ENCODE data around the gene CDK13. TPM values are rescaled to one million over a fixed set of nuclear protein-coding genes. Genes with fewer than 3 reads are reported as not detected.

The CDK13 gene
- total RNA-seq, 1 experiment from 2014 or later = 39.2 TPM

- no peaks in the 10 kb centered on the region for H3K27me3 Mint-ChIP-seq (ENCODE audit: low read depth)
- H3K9me3 Mint-ChIP-seq = no peaks in the 10 kb centered on the region
- no peak overlapping the region for H3K4me3 Mint-ChIP-seq
- H3K36me3 Mint-ChIP-seq = peaks cover 11% of the 10 kb centered on the region
- POLR2A ChIA-PET = no interaction called here
- TF ChIP-seq SMAD3 (CRISPR knock-in tag; IDR thresholded peaks at IDR 0.05; ENCODE audit: borderline replicate concordance) (no peak), ATF2 (CRISPR knock-in tag; IDR thresholded peaks at IDR 0.05; ENCODE audit: borderline replicate concordance, low read depth) (no peak), ATF6 (CRISPR knock-in tag; IDR thresholded peaks at IDR 0.05) (no peak), FOXP4 (CRISPR knock-in tag; IDR thresholded peaks at IDR 0.05) (no peak), SMAD4 (CRISPR knock-in tag; IDR thresholded peaks at IDR 0.05) (no peak), MXD4 (CRISPR knock-in tag; IDR thresholded peaks at IDR 0.05; ENCODE audit: borderline replicate concordance) (no peak), MLX (CRISPR knock-in tag; IDR thresholded peaks at IDR 0.05) (no peak), E2F1 (CRISPR knock-in tag; IDR thresholded peaks at IDR 0.05) (no peak), MAX (CRISPR knock-in tag; IDR thresholded peaks at IDR 0.05) (no peak)
- CTCF ChIA-PET = interaction anchor here (0.6 to 3.4 kb wide), 2 partner anchors 10 to 162 kb away, joined by 4 to 11 read pairs; no protein-coding TSS in a partner anchor
- H3K27ac Mint-ChIP-seq = no peak overlapping the region
- H3K4me1 Mint-ChIP-seq = no peaks in the 10 kb centered on the region
- ATAC-seq (no peak), DNase-seq (ENCODE audit: low spot score) (no peak)
These were observed 108.6 kb downstream of the CDK13 start for GRCh38 chr7:40058636-40059035.

GRCh38 chr7:40059057-40059456, 109.0 kb downstream of the CDK13 start:
- ATAC-seq = no peak; the same call in 1 of the 2 replicates
- POLR2A ChIA-PET = no interaction called here
- Mint-ChIP-seq H3K36me3 (peaks cover 11% of the 10 kb centered on the region), H3K27me3 (ENCODE audit: low read depth) (no peaks in the 10 kb centered on the region), H3K4me1 (no peaks in the 10 kb centered on the region), H3K27ac (no peak overlapping the region), H3K9me3 (no peaks in the 10 kb centered on the region), H3K4me3 (no peak overlapping the region)
- CTCF ChIA-PET = interaction anchor here (0.6 to 3.4 kb wide), 2 partner anchors 9 to 163 kb away, joined by 4 to 11 read pairs; no protein-coding TSS in a partner anchor
- DNase-seq (ENCODE audit: low spot score) = no peak
- TF ChIP-seq SOX15 (CRISPR knock-in tag; IDR thresholded peaks at IDR 0.05) (no peak), ATF6 (CRISPR knock-in tag; IDR thresholded peaks at IDR 0.05) (no peak), SP1 (CRISPR knock-in tag; conservative IDR thresholded peaks at IDR 0.05) (no peak), ERG (CRISPR knock-in tag; IDR thresholded peaks at IDR 0.05) (no peak), MAX (CRISPR knock-in tag; IDR thresholded peaks at IDR 0.05) (no peak), NFATC4 (CRISPR knock-in tag; IDR thresholded peaks at IDR 0.05) (no peak), TEAD1 (CRISPR knock-in tag; IDR thresholded peaks at IDR 0.05) (no peak), USF1 (CRISPR knock-in tag; IDR thresholded peaks at IDR 0.05) (no peak), RELA (CRISPR knock-in tag; IDR thresholded peaks at IDR 0.05; ENCODE audit: borderline replicate concordance) (no peak), ELF4 (CRISPR knock-in tag; IDR thresholded peaks at IDR 0.05; ENCODE audit: low read depth) (no peak), ZNF512 (CRISPR knock-in tag; IDR thresholded peaks at IDR 0.05; ENCODE audit: borderline replicate concordance) (no peak), ZBTB43 (CRISPR knock-in tag; IDR thresholded peaks at IDR 0.05) (no peak)

All from WTC11 (cell line).